Lower leg skin (tissue), 4 donors: ENCODE measurements around the gene CNTNAP5. TPM values are rescaled to one million over a fixed set of nuclear protein-coding genes. Genes with fewer than 3 reads are reported as not detected.

Source experiments
- DNase-seq, 2 donors: peaks; one replicate each; pipeline ENCODE4 v3.0.0-alpha.2; 2019; ENCODE audit warnings: low spot score in 2 of 2
- H3K4me3 ChIP-seq: fragments of 200-600 bp; sonication (generic); 2 replicates; pipeline ENCODE4 v1.5.1; 2017; ENCODE audit warnings: mild to moderate bottlenecking, low read depth; ENCODE audit not compliant: poor library complexity, severe bottlenecking
- POLR2A ChIP-seq, 2 donors: fragments of 450-650 bp; IDR thresholded peaks; one replicate each; pipeline ENCODE4 v1.6.1; 2016 to 2017; ENCODE audit warnings: antibody characterized with exemption in 2 of 2, mild to moderate bottlenecking in 1 of 2, moderate library complexity in 1 of 2
- WGBS, 2 donors: methylation state at CpG; one replicate each; pipeline ENCODE4 v1.1.5; 2018; 5-methylcytosine and 5-hydroxymethylcytosine counted together
- intact Hi-C: fragments of 100-400 bp; cut with DNase I; formaldehyde crosslinking; loops from one replicate; pipeline ENCODE4 v1.15.0; 2023; ENCODE audit warnings: low total_unique reads
- total RNA-seq, 4 donors: library from RNA; depleted of rRNA; stranded (reverse); fragments of >200 nt; gene quantifications; one replicate each; pipeline ENCODE4 v1.1.0, GENCODE V29; 2016
- TF ChIP-seq, protein P1 (sequence below), 3 donors: fragments of 450-650 bp; IDR thresholded peaks; one replicate each; pipeline ENCODE4 v1.5.1; 2016; ENCODE audit warnings: antibody characterized with exemption in 3 of 3, mild to moderate bottlenecking in 3 of 3, moderate library complexity in 2 of 3

The CNTNAP5 gene
- total RNA-seq, 4 donors from 2014 or later: not detected

DNA sequence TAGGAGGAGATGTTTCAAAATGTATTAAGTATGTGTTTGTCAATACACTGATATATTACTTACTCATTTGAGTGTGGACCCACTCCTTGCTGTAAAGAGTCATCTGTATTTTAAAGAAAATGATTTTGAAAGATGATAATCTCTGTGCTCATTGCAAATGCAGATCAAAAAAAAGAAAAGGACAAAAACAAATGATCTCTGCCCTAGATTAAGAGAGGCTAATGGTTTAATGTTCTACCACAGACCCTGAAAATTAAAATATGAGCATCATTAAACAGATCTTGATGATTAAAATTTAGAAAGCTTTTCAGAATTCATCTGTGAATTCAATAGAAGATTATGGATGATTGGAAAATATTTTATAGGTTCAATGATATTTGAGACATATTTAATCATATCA lies 136.5 kb downstream of the CNTNAP5 start:
- DNase-seq: no peak
- no peak overlapping the region for H3K4me3 ChIP-seq
- intact Hi-C loops: no loop called here
- TF ChIP-seq, protein P1, sequence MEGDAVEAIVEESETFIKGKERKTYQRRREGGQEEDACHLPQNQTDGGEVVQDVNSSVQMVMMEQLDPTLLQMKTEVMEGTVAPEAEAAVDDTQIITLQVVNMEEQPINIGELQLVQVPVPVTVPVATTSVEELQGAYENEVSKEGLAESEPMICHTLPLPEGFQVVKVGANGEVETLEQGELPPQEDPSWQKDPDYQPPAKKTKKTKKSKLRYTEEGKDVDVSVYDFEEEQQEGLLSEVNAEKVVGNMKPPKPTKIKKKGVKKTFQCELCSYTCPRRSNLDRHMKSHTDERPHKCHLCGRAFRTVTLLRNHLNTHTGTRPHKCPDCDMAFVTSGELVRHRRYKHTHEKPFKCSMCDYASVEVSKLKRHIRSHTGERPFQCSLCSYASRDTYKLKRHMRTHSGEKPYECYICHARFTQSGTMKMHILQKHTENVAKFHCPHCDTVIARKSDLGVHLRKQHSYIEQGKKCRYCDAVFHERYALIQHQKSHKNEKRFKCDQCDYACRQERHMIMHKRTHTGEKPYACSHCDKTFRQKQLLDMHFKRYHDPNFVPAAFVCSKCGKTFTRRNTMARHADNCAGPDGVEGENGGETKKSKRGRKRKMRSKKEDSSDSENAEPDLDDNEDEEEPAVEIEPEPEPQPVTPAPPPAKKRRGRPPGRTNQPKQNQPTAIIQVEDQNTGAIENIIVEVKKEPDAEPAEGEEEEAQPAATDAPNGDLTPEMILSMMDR (IDR thresholded peaks at IDR 0.05): no peak
- no peak for TF ChIP-seq POLR2A (IDR thresholded peaks at IDR 0.05)

DNA sequence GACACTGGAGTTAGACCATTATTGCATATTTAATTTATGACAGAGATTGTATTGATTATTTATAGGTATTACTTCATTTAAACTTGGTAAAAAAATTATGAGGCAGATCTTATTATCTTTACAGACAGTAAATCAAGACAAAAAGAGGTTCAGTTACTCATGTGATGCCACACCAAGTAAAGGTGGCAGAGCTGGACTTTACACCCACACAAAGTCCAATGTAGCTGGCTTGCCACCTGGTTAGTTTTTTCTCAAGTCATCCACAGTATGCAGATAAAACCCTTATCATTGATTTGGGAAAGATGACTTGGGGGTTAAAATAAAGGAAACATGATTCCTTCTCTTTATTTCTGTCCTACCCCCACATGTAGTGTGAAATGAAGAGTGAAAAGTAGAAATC lies 137.2 kb downstream of the CNTNAP5 start:
- DNase-seq: no peak
- no peak overlapping the region for H3K4me3 ChIP-seq
- intact Hi-C loops: no loop called here
- no peak for TF ChIP-seq POLR2A (IDR thresholded peaks at IDR 0.05)
- TF ChIP-seq, protein P1 (IDR thresholded peaks at IDR 0.05): no peak

DNA sequence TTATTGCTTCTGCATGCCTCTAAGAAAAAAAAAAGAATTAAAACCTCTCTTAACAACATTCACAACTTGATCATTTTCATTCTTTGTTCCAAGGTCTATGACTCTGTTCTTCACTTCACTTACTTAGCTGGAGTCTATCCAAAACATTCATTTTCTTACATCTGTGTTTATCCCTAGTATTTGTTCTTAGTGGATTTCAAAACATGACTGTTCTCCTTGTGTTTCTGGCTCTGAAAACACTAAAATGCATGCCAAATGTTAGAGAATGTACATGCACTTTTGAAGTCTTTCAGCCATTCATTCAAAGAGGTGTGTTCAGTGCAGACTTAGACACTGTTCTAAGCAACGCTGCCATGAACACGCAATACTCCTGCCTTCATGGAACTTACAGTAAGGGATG lies 138.8 kb downstream of the CNTNAP5 start:
- no peak for DNase-seq
- intact Hi-C loops: no loop called here
- WGBS, 2 donors: 68% methylated on average over 2 of the region's 2 CpGs
- H3K4me3 ChIP-seq: no peak overlapping the region
- TF ChIP-seq POLR2A (IDR thresholded peaks at IDR 0.05): no peak
- TF ChIP-seq, protein P1 (IDR thresholded peaks at IDR 0.05): no peak

DNA sequence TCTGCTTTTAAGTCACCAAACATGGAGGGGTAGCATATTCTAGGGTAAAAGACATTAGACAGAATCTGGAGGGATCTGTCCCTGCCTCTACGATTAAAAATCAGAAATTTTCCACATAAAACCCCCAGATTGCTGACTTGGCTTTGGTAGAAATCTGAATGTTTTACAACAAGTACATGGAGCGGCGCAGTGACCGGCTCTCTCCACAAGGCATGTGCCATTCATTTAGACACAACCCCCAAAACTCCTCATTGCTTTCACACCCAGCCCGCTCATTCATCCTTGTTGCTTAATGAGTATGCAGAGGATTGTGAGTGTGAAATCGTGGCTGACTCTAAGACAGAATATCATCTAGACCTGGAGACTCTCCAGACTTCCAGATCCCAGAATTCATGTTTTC lies 140.6 kb downstream of the CNTNAP5 start:
- no peak for DNase-seq
- H3K4me3 ChIP-seq: no peak overlapping the region
- TF ChIP-seq, protein P1 (IDR thresholded peaks at IDR 0.05): no peak
- TF ChIP-seq POLR2A (IDR thresholded peaks at IDR 0.05): no peak
- intact Hi-C loops: no loop called here
- 82 to 92% methylated on average over 6 of the region's 6 CpGs for WGBS, 2 donors

DNA sequence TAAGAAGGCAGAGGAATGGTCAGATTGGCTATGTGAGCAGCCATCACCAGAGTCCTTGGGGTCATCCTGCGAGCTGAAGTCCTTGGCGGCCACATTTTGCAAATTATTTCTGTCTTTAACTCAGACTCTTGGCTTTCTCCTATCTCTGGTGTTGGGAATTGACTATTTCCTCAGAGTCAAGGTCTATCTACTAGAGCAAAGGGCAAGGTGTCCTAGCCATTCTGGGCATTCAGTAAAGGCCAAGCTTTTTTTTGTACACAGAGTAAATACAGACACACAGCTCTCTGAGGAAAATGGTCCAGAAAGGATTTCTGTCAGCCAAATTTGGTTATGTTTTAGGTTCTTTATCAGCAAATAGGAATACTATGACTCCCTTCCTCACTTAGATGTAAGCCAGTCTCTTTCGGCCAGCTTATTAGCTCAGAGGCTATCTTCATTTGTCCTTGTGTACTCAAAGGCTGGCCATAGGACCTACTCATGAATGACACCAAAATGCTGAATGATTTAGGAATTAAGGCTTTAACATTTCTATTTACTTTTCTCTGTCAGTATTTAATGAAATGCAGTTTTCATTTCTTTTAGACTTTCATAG lies 146.5 kb downstream of the CNTNAP5 start:
- DNase-seq: no peak
- 92 to 95% methylated on average over 3 of the region's 3 CpGs for WGBS, 2 donors
- H3K4me3 ChIP-seq: no peak overlapping the region
- TF ChIP-seq, protein P1 (IDR thresholded peaks at IDR 0.05): no peak
- TF ChIP-seq POLR2A (IDR thresholded peaks at IDR 0.05): no peak
- intact Hi-C loops: no loop called here

DNA sequence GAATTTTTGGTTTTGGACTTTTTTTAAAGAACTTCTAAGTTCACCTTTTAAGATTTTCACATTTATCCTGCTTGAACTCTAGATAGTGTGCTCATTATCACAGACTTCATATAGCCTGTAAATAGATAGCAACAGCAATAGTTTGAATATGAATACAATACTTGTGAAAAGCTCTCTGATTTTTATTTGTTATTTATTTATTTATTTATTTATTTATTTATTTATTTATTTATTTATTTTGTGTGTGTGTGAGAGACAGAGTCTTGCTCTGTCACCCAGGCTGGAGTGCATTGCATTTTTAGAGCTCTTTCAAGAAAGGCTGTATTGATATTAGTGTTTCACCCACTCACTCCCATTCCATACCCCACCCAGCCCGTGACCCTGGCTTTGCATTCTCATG lies 153.6 kb downstream of the CNTNAP5 start:
- no peak for DNase-seq
- TF ChIP-seq, protein P1 (IDR thresholded peaks at IDR 0.05): no peak
- TF ChIP-seq POLR2A (IDR thresholded peaks at IDR 0.05): no peak
- intact Hi-C loops: no loop called here
- no peak overlapping the region for H3K4me3 ChIP-seq
- 90 to 93% methylated on average over 1 of the region's 1 CpG for WGBS, 2 donors
